Stimulated activated naive B cell treated with anti-CD40 and anti-IgM and Interleukin-4, amounts not matched to agents 10 μg/mL and 1 μg/mL and 100 μg/mL, for 72 hours (primary cell): ENCODE results near the gene C21orf58.
"Not testable (repeated sequence)": the region's sequence is repeated elsewhere in the genome, so short reads cannot be mapped to it uniquely, and the experiment has no call there.

Source experiments
- ATAC-seq, 2 donors: fragments of 150-1000 bp; cut with Tn5 transposase; replicated peaks; 2 replicates each; pipeline ENCODE4 v1.10.0; 2021; ENCODE audit warnings: moderate library complexity in 1 of 2
- DNase-seq: peaks from one replicate; pipeline ENCODE4 v3.0.0; 2021
- H3K27ac Mint-ChIP-seq: one replicate; pipeline ENCODE4 v1.8.0; 2022; ENCODE audit warnings: mild to moderate bottlenecking, mixed read lengths
- H3K27me3 Mint-ChIP-seq, 2 donors: one replicate each; pipeline ENCODE4 v1.8.0; 2022; ENCODE audit warnings: mixed read lengths in 2 of 2
- H3K36me3 Mint-ChIP-seq, 2 donors: one replicate each; pipeline ENCODE4 v1.8.0; 2022; ENCODE audit warnings: mixed read lengths in 2 of 2, mild to moderate bottlenecking in 1 of 2
- H3K4me1 Mint-ChIP-seq, 2 donors: one replicate each; pipeline ENCODE4 v1.8.0; 2022; ENCODE audit warnings: mixed read lengths in 2 of 2, mild to moderate bottlenecking in 1 of 2
- H3K4me3 Mint-ChIP-seq, 2 donors: one replicate each; pipeline ENCODE4 v1.8.0; 2022; ENCODE audit warnings: mild to moderate bottlenecking in 2 of 2, mixed read lengths in 2 of 2, moderate library complexity in 1 of 2
- H3K9me3 Mint-ChIP-seq, 2 donors: one replicate each; pipeline ENCODE4 v1.8.0; 2022; ENCODE audit warnings: mixed read lengths in 2 of 2, mild to moderate bottlenecking in 1 of 2

The C21orf58 gene

GRCh38 chr21:46323710-46324389 is at the start of gene C21orf58, which contains the start of gene PCNT:
TSS of gene C21orf58 (minus strand) at chr21:46323870. CDS start at chr21:46322738, 1,132 bp downstream.
TSS of gene PCNT (plus strand) at chr21:46324156. CDS start at chr21:46324229, 73 bp downstream.
- Mint-ChIP-seq H3K9me3 (no peaks in the 10 kb centered on the region), H3K4me1 (peaks cover 19 to 28% of the 10 kb centered on the region in 2 donors), H3K27me3 (no peaks in the 10 kb centered on the region), H3K4me3 (peak within 1 kb of the TSS; percentile 96 to 99), H3K27ac (peak within 1 kb of the TSS; percentile 99), H3K36me3 (peaks cover 15 to 32% of the 10 kb centered on the region in 2 donors)
- DNase-seq: peak; percentile 98
- ATAC-seq: peak; percentile 86 to 88

GRCh38 chr21:46372947-46373346 is 49.3 kb upstream of the C21orf58 start:
- H3K9me3 Mint-ChIP-seq, DNase-seq, H3K4me3 Mint-ChIP-seq, ATAC-seq, H3K27me3 Mint-ChIP-seq, H3K27ac Mint-ChIP-seq: not testable (repeated sequence)
- Mint-ChIP-seq H3K36me3 (peaks cover 16 to 33% of the 10 kb centered on the region in 2 donors), H3K4me1 (peaks cover 21 to 27% of the 10 kb centered on the region in 2 donors)

DNA sequence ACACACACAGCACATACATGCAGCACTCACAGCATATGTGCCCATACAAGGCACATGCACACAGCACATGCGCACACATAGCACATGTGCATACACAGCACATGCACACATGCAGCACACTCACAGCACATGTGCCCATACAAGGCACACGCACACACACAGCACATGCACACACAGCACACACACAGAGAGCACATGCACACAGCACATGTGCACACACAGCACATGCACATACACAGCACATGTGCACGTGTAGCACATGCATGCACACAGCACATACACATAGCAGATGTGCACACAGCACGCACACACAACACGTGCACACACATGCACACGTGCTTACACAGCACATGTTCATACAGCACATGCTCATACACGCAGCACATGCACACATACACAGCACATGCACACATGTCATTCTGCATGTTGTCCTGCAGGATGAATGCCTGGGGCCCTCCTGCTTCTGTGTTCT is 48.4 kb upstream of the C21orf58 start:
- no peak for DNase-seq
- ATAC-seq: no peak
- Mint-ChIP-seq H3K4me3 (no peak overlapping the region), H3K27ac (no peak overlapping the region), H3K4me1 (peaks cover 21 to 27% of the 10 kb centered on the region in 2 donors), H3K27me3 (no peaks in the 10 kb centered on the region), H3K36me3 (peaks cover 12 to 29% of the 10 kb centered on the region in 2 donors), H3K9me3 (no peaks in the 10 kb centered on the region)

- Mint-ChIP-seq H3K27ac (no peak overlapping the region), H3K36me3 (peaks cover 16 to 35% of the 10 kb centered on the region in 2 donors), H3K27me3 (no peaks in the 10 kb centered on the region), H3K4me1 (peaks cover 21 to 27% of the 10 kb centered on the region in 2 donors), H3K4me3 (no peak overlapping the region), H3K9me3 (no peaks in the 10 kb centered on the region)
- ATAC-seq: peak in 1 of 2 donors; percentile 45
- DNase-seq: peak; percentile 21
Observed at GRCh38 chr21:46371204-46372013, 47.7 kb upstream of the C21orf58 start.

DNA sequence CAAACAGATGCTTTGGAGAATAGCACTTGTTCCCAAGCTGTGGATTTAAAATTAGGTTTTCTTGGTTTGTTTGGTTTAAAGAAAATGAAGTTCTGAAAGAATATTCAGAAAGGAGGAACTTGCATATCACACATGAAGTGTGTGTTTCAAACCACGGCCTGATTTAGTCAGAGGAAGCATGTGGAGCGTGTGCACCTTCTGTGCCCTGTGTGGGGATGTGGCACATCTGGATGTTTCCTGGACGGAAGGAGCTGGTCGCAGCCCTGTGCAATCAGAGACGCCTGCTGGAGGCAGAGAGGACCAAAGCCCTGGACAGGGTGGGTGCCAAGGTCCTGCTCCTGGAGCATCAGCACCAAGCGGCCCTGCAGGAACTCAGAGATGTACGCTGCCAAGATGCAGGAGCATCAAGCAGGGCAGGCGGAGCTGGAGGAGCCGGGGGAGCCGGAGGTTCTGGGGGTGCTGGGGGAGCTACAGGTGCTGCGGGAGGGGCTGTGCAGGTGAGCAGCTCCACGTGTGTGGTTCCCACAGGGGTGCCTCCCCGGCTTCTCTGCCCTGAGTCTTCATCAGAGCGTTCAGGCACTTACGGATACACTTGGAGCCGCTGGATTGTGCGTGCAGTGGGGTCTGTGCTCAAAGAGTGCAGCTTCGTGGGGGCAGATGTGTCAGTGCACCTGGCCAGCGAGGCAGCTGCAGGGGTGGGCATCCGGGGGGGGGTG is 46.0 kb upstream of the C21orf58 start:
- peak overlapping the region; percentile 76 for H3K27ac Mint-ChIP-seq
- H3K4me1 Mint-ChIP-seq: peaks cover 21 to 27% of the 10 kb centered on the region in 2 donors
- peak overlapping the region; percentile 51 to 53 for H3K4me3 Mint-ChIP-seq
- DNase-seq (no peak), ATAC-seq (peak; percentile 79)
- peaks cover 26 to 46% of the 10 kb centered on the region in 2 donors for H3K36me3 Mint-ChIP-seq
- no peaks in the 10 kb centered on the region for H3K27me3 Mint-ChIP-seq
- H3K9me3 Mint-ChIP-seq: no peaks in the 10 kb centered on the region

DNA sequence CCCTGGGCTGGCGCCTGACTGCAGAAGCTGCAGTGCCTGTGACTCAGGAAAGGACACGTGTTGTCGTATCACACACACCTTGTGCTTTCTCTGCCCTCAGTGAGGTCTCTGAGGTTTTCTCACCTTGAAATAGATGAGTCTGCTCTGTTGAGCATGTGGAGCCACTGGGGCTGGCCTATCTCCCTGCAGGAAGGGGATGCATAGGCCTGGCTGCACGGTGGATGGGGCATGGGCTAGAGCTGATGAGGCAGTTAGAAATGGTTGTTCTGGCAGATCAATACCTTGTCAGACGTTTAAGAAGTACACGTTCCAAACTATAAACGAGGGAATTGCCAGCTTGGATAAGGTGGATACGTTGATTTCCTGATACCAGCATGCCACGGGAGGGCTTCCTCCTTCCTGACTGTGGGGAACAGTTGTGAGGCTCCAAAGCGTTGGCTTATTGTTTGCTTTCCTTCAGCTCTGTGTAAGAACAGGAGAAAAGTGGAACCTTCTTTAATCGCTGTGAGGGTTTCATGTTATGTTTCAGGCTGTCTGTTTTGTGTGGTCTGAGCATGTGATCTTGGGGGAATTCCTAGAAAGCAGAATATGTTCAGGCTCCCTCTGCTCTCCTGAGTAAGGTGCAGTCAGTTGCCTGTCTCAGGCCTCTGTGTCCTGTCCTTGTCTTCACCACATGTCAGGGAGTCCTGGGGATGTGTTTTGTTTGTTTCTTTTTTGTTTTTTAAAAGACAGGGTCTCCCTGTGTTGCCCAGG is 45.0 kb upstream of the C21orf58 start:
- Mint-ChIP-seq H3K4me1 (peaks cover 19 to 27% of the 10 kb centered on the region in 2 donors), H3K9me3 (no peaks in the 10 kb centered on the region), H3K36me3 (peaks cover 28 to 47% of the 10 kb centered on the region in 2 donors), H3K4me3 (peak overlapping the region; percentile 51 to 53), H3K27ac (peak overlapping the region; percentile 76), H3K27me3 (no peaks in the 10 kb centered on the region)
- DNase-seq (peak; percentile 13), ATAC-seq (peak; percentile 92 to 95)

- DNase-seq (no peak), ATAC-seq (no peak)
- peaks cover 40 to 52% of the 10 kb centered on the region in 2 donors for H3K36me3 Mint-ChIP-seq
- no peaks in the 10 kb centered on the region for H3K27me3 Mint-ChIP-seq
- peaks cover 19 to 27% of the 10 kb centered on the region in 2 donors for H3K4me1 Mint-ChIP-seq
- H3K9me3 Mint-ChIP-seq: no peaks in the 10 kb centered on the region
- H3K4me3 Mint-ChIP-seq: no peak overlapping the region
- H3K27ac Mint-ChIP-seq: no peak overlapping the region
Observed at GRCh38 chr21:46366966-46367365, 43.3 kb upstream of the C21orf58 start.

- Mint-ChIP-seq H3K4me3 (no peak overlapping the region), H3K36me3 (peaks cover 40 to 52% of the 10 kb centered on the region in 2 donors), H3K9me3 (no peaks in the 10 kb centered on the region), H3K27me3 (no peaks in the 10 kb centered on the region), H3K4me1 (peaks cover 15 to 24% of the 10 kb centered on the region in 2 donors), H3K27ac (no peak overlapping the region)
- DNase-seq (no peak), ATAC-seq (no peak)
Observed at GRCh38 chr21:46366561-46366960, 42.9 kb upstream of the C21orf58 start.

- H3K4me3 Mint-ChIP-seq: no peak overlapping the region
- H3K36me3 Mint-ChIP-seq: peaks cover 40 to 52% of the 10 kb centered on the region in 2 donors
- ATAC-seq (no peak), DNase-seq (no peak)
- peaks cover 14 to 20% of the 10 kb centered on the region in 2 donors for H3K4me1 Mint-ChIP-seq
- H3K27ac Mint-ChIP-seq: no peak overlapping the region
- no peaks in the 10 kb centered on the region for H3K9me3 Mint-ChIP-seq
- H3K27me3 Mint-ChIP-seq: no peaks in the 10 kb centered on the region
Observed at GRCh38 chr21:46366091-46366490, 42.4 kb upstream of the C21orf58 start.

DNA sequence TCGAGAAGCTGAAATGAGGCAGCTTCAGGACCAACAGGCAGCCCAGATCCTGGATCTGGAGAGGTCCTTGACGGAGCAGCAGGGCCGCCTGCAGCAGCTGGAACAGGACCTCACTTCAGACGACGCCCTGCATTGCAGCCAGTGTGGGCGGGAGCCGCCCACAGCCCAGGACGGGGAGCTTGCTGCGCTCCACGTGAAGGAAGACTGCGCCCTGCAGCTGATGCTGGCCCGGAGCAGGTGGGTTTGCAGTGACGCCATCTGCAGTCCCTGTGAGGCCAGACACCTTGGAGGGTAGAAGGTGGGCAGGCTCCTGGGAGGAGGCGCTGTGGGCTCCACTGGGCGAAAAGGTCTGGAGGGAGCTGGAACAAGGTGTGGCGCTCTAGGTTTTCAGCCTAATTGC is 40.0 kb upstream of the C21orf58 start:
- peaks cover 55 to 57% of the 10 kb centered on the region in 2 donors for H3K36me3 Mint-ChIP-seq
- H3K27ac Mint-ChIP-seq: no peak overlapping the region
- ATAC-seq (no peak), DNase-seq (no peak)
- H3K4me3 Mint-ChIP-seq: no peak overlapping the region
- H3K4me1 Mint-ChIP-seq: peaks cover 3 to 8% of the 10 kb centered on the region in 2 donors
- H3K9me3 Mint-ChIP-seq: no peaks in the 10 kb centered on the region
- no peaks in the 10 kb centered on the region for H3K27me3 Mint-ChIP-seq

- DNase-seq (no peak), ATAC-seq (no peak)
- H3K9me3 Mint-ChIP-seq: no peaks in the 10 kb centered on the region
- H3K27me3 Mint-ChIP-seq: no peaks in the 10 kb centered on the region
- H3K27ac Mint-ChIP-seq: no peak overlapping the region
- H3K4me1 Mint-ChIP-seq: peaks cover 0 to under 1% of the 10 kb centered on the region in 2 donors
- peaks cover 60 to 61% of the 10 kb centered on the region in 2 donors for H3K36me3 Mint-ChIP-seq
- H3K4me3 Mint-ChIP-seq: no peak overlapping the region
Observed at GRCh38 chr21:46362946-46363345, 39.3 kb upstream of the C21orf58 start.

DNA sequence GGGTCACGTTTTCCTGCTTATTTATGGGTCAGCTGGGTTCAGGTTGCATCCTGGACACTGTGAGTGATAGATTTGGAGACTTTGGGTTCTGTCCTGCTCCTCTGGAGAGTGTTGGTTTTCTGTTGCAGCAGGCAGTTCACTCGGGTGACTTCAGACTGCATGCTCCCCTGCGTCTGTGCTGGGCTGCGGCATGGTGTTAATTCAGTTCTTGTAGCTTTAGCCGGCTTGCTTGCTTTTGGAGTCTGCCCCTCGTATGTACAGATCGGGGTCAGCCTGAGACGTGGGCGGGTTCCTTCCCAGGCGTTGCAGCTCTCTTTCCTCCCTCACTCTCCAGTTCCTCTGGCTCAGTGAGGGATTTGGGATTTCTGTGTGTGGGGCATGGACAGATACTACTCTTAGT is 38.3 kb upstream of the C21orf58 start:
- H3K36me3 Mint-ChIP-seq: peaks cover 66 to 67% of the 10 kb centered on the region in 2 donors
- no peak overlapping the region for H3K4me3 Mint-ChIP-seq
- DNase-seq (no peak), ATAC-seq (no peak)
- no peaks in the 10 kb centered on the region for H3K9me3 Mint-ChIP-seq
- no peak overlapping the region for H3K27ac Mint-ChIP-seq
- H3K27me3 Mint-ChIP-seq: no peaks in the 10 kb centered on the region
- no peaks in the 10 kb centered on the region for H3K4me1 Mint-ChIP-seq

GRCh38 chr21:46361176-46361575 is 37.5 kb upstream of the C21orf58 start:
- Mint-ChIP-seq H3K27me3 (no peaks in the 10 kb centered on the region), H3K27ac (no peak overlapping the region), H3K9me3 (no peaks in the 10 kb centered on the region), H3K36me3 (peaks cover 61 to 65% of the 10 kb centered on the region in 2 donors), H3K4me3 (no peak overlapping the region), H3K4me1 (no peaks in the 10 kb centered on the region)
- DNase-seq: no peak
- ATAC-seq: no peak
